NCI-H345 treated with DMSO at 0.1 percent for 48 hours (cell line): ENCODE results near the gene PDZD11.
"Not testable (repeated sequence)": the region's sequence is repeated elsewhere in the genome, so short reads cannot be mapped to it uniquely, and the experiment has no call there.

Source experiments
- DNase-seq: peaks from one replicate; lab custom pipeline; 2025; ENCODE audit not compliant: unreplicated experiment; lab: John Stamatoyannopoulos, UW

Gene PDZD11

GRCh38 chrX:70257423-70258288, 32.1 kb downstream of the PDZD11 start:
- no peak for DNase-seq

- DNase-seq: no peak
Observed at GRCh38 chrX:70255452-70255851, 34.3 kb downstream of the PDZD11 start.

GRCh38 chrX:70254909-70255308, 34.8 kb downstream of the PDZD11 start:
- no peak for DNase-seq

- DNase-seq: no peak
Observed at GRCh38 chrX:70254063-70254400, 35.7 kb downstream of the PDZD11 start.

- no peak for DNase-seq
Observed at GRCh38 chrX:70253377-70254062, 36.2 kb downstream of the PDZD11 start.

GRCh38 chrX:70252491-70252890, 37.2 kb downstream of the PDZD11 start:
- DNase-seq: no peak

GRCh38 chrX:70247252-70247651, 42.5 kb downstream of the PDZD11 start:
- DNase-seq: no peak

GRCh38 chrX:70244881-70245280, 44.8 kb downstream of the PDZD11 start:
- no peak for DNase-seq

- DNase-seq: not testable (repeated sequence)
Observed at GRCh38 chrX:70243601-70244000, 46.1 kb downstream of the PDZD11 start.

- no peak for DNase-seq
Observed at GRCh38 chrX:70241501-70241900, 48.2 kb downstream of the PDZD11 start.

- no peak for DNase-seq
Observed at GRCh38 chrX:70240751-70241150, 49.0 kb downstream of the PDZD11 start.
